ENCODE results near the gene TSC22D3.
"Not testable (repeated sequence)": the region's sequence is repeated elsewhere in the genome, so short reads cannot be mapped to it uniquely, and the experiment has no call there.

TSC22D3 gene
- total RNA-seq, result 319 to 3,376 reads per million in 2 donors

GRCh38 chrX:107775734-107776511 is at the start of gene TSC22D3:
Gene TSC22D3, minus strand, starts transcription at chrX:107775787. Its CDS starts 368 bp downstream, at chrX:107775419.
- DNase-seq, result peak; percentile 45

- DNase-seq, result no peak
These were observed 47.9 kb upstream of the TSC22D3 start for GRCh38 chrX:107823456-107823855.

- DNase-seq, result no peak
These were observed 47.5 kb upstream of the TSC22D3 start for GRCh38 chrX:107823042-107823441.

GRCh38 chrX:107818900-107819521 is 43.4 kb upstream of the TSC22D3 start:
- no peak for DNase-seq

GRCh38 chrX:107810053-107810452 is 34.5 kb upstream of the TSC22D3 start:
- not testable (repeated sequence) for DNase-seq

- DNase-seq, result no peak
These were observed 29.6 kb upstream of the TSC22D3 start for GRCh38 chrX:107805179-107805578.

- no peak for DNase-seq
These were observed 28.8 kb upstream of the TSC22D3 start for GRCh38 chrX:107804427-107804826.

GRCh38 chrX:107787827-107788226 is 12.2 kb upstream of the TSC22D3 start:
- no peak for DNase-seq

GRCh38 chrX:107780525-107780924 is 4.9 kb upstream of the TSC22D3 start:
- DNase-seq, result no peak

GRCh38 chrX:107777536-107777832 is 1.9 kb upstream of the TSC22D3 start, which contains the start of gene NCBP2L:
Gene NCBP2L, plus strand, starts transcription at chrX:107777733. Its CDS starts 16,488 bp downstream, at chrX:107794221.
- DNase-seq, result no peak

- peak; percentile 57 for DNase-seq
These were observed 1.3 kb upstream of the TSC22D3 start for GRCh38 chrX:107776649-107777535.

GRCh38 chrX:107775000-107775733 is 420 bp downstream of the TSC22D3 start:
- DNase-seq, result no peak

- no peak for DNase-seq
These were observed 1.6 kb downstream of the TSC22D3 start for GRCh38 chrX:107773906-107774435.

GRCh38 chrX:107773206-107773605 is 2.4 kb downstream of the TSC22D3 start:
- DNase-seq, result no peak

GRCh38 chrX:107769581-107770317 is 5.8 kb downstream of the TSC22D3 start:
- no peak for DNase-seq

GRCh38 chrX:107768051-107768450 is 7.5 kb downstream of the TSC22D3 start:
- no peak for DNase-seq

- no peak for DNase-seq
These were observed 9.0 kb downstream of the TSC22D3 start for GRCh38 chrX:107766470-107767150.

- no peak for DNase-seq
These were observed 10.6 kb downstream of the TSC22D3 start for GRCh38 chrX:107764845-107765608.

- no peak for DNase-seq
These were observed 11.9 kb downstream of the TSC22D3 start for GRCh38 chrX:107763647-107764046.
